HepG2 (cell line): Measurements from ENCODE around the gene RHCE. TPM values are rescaled to one million over a fixed set of nuclear protein-coding genes. Genes with fewer than 3 reads are reported as not detected.
A peak's percentile ranks its signal among the peaks of the same experiment; 100 is the strongest.

Experiments used
- ASH2L ChIP-seq: fragments of 300-600, 200-600 bp; sonication (generic); IDR thresholded peaks from 2 replicates; pipeline ENCODE4 v1.7.0; 2017; ENCODE audit warnings: low read depth, mild to moderate bottlenecking, moderate library complexity, mixed read lengths, low read length; ENCODE audit not compliant: insufficient read length
- GABPA ChIP-seq, 2 experiments: IDR thresholded peaks; 2 replicates each; pipeline ENCODE4 v1.6.1; 2011 to 2016; ENCODE audit warnings: low read depth in 2 of 2, low read length in 1 of 2, missing biosample characterization in 1 of 2, missing genetic modification characterization in 1 of 2
- IRX3 ChIP-seq: sonication (generic); formaldehyde crosslinking; IDR thresholded peaks from 2 replicates; pipeline ENCODE4 v1.8.1; 2023; ENCODE audit warnings: mild to moderate bottlenecking, low read depth, missing genetic modification reagents, borderline replicate concordance
- KDM3A ChIP-seq: IDR thresholded peaks from 2 replicates; pipeline ENCODE4 v1.6.1; 2018; ENCODE audit warnings: low read depth, missing compliant biosample characterization
- NCOA1 ChIP-seq: sonication (generic); formaldehyde crosslinking; IDR thresholded peaks from 2 replicates; pipeline ENCODE4 v1.9.0; 2021; ENCODE audit warnings: missing genetic modification reagents
- NFATC3 ChIP-seq: sonication (generic); formaldehyde crosslinking; IDR thresholded peaks from 2 replicates; pipeline ENCODE4 v1.5.1; 2020; ENCODE audit warnings: mild to moderate bottlenecking, missing genetic modification reagents
- POLR2A ChIP-seq, 2 experiments: IDR thresholded peaks; 2 replicates each; pipeline ENCODE4 v1.6.1; 2011; ENCODE audit warnings: low read depth in 2 of 2, low read length in 2 of 2, mild to moderate bottlenecking in 1 of 2, moderate library complexity in 1 of 2; ENCODE audit not compliant: insufficient read depth in 1 of 2
- RXRB ChIP-seq: IDR thresholded peaks from 2 replicates; pipeline ENCODE4 v1.6.1; 2016; ENCODE audit warnings: borderline replicate concordance, missing genetic modification reagents, missing compliant biosample characterization
- SAFB2 ChIP-seq: sonication (generic); formaldehyde crosslinking; IDR thresholded peaks from 2 replicates; pipeline ENCODE4 v1.5.1; 2020; ENCODE audit warnings: missing genetic modification reagents, low read depth, mild to moderate bottlenecking, borderline replicate concordance
- TBX2 ChIP-seq: sonication (generic); formaldehyde crosslinking; IDR thresholded peaks from 2 replicates; pipeline ENCODE4 v1.5.0; 2020; ENCODE audit warnings: missing genetic modification reagents, mild to moderate bottlenecking, borderline replicate concordance
- TCF12 ChIP-seq, 2 experiments: fragments of 450-650 bp in 1 of 2; sonication (generic) in 1 of 2; formaldehyde crosslinking in 1 of 2; IDR thresholded peaks; 2 replicates each; pipeline versions ENCODE4 v1.6.1 to v1.8.0; 2017 to 2022; ENCODE audit warnings: antibody characterized with exemption in 1 of 2, mild to moderate bottlenecking in 1 of 2, missing genetic modification reagents in 1 of 2, moderate library complexity in 1 of 2
- YY1 ChIP-seq: IDR thresholded peaks from 2 replicates; pipeline ENCODE4 v1.6.1; 2011; ENCODE audit warnings: low read length, low read depth, moderate library complexity, mild to moderate bottlenecking; ENCODE audit not compliant: insufficient read depth, insufficient replicate concordance
- ZNF335 ChIP-seq: sonication (generic); formaldehyde crosslinking; IDR thresholded peaks from 2 replicates; pipeline ENCODE4 v1.4.0; 2020; ENCODE audit warnings: missing genetic modification reagents
- ZNF367 ChIP-seq: sonication (generic); formaldehyde crosslinking; IDR thresholded peaks from 2 replicates; pipeline ENCODE4 v1.4.0; 2020; ENCODE audit warnings: missing genetic modification reagents, borderline replicate concordance
- ZNF501 ChIP-seq: sonication (generic); formaldehyde crosslinking; IDR thresholded peaks from 2 replicates; pipeline ENCODE4 v1.5.1; 2020; ENCODE audit warnings: mild to moderate bottlenecking, moderate library complexity, missing genetic modification reagents
- polyA plus RNA-seq, 8 experiments: library from polyadenylated mRNA; depleted of rRNA in 3 of 8; stranded (reverse) in 7 of 8; unstranded in 1 of 8; fragments of >200 nt; fragmentation: Illumina TruSeq in 4 of 8; extraction: Trizol in 4 of 8; gene quantifications; 2 replicates each; pipeline versions ENCODE4 v1.2.1 to v1.2.3, GENCODE V29; 2011 to 2016; ENCODE audit warnings: low read depth in 4 of 8, missing spikeins in 1 of 8, mixed read lengths in 1 of 8; ENCODE audit not compliant: insufficient read depth in 1 of 8
- total RNA-seq, 5 experiments: library from RNA; depleted of rRNA; stranded (reverse); fragments of >200 nt; fragmentation: Illumina TruSeq; extraction: Trizol; gene quantifications; 2 replicates each; pipeline ENCODE4 v1.2.3, GENCODE V29; 2016; ENCODE audit warnings: low read depth in 1 of 5
- TF ChIP-seq, protein P1 (sequence below): sonication (generic); formaldehyde crosslinking; IDR thresholded peaks from 2 replicates; pipeline ENCODE4 v1.5.1; 2020; ENCODE audit warnings: mild to moderate bottlenecking, moderate library complexity, missing genetic modification reagents
- TF ChIP-seq, protein P2 (sequence below): sonication (generic); formaldehyde crosslinking; IDR thresholded peaks from 2 replicates; pipeline ENCODE4 v1.5.0; 2020; ENCODE audit warnings: mild to moderate bottlenecking, missing genetic modification reagents
- TF ChIP-seq, protein P3 (sequence below): sonication (generic); formaldehyde crosslinking; IDR thresholded peaks from 2 replicates; pipeline ENCODE4 v1.5.1; 2020; ENCODE audit warnings: mild to moderate bottlenecking, missing genetic modification reagents, moderate library complexity

RHCE gene
- total and polyA plus RNA-seq, 2 of the 13 experiments (the other 11 are each of a cell fraction or from before 2014, with no cell fraction given), result 0.30 TPM; not detected in 1

DNA sequence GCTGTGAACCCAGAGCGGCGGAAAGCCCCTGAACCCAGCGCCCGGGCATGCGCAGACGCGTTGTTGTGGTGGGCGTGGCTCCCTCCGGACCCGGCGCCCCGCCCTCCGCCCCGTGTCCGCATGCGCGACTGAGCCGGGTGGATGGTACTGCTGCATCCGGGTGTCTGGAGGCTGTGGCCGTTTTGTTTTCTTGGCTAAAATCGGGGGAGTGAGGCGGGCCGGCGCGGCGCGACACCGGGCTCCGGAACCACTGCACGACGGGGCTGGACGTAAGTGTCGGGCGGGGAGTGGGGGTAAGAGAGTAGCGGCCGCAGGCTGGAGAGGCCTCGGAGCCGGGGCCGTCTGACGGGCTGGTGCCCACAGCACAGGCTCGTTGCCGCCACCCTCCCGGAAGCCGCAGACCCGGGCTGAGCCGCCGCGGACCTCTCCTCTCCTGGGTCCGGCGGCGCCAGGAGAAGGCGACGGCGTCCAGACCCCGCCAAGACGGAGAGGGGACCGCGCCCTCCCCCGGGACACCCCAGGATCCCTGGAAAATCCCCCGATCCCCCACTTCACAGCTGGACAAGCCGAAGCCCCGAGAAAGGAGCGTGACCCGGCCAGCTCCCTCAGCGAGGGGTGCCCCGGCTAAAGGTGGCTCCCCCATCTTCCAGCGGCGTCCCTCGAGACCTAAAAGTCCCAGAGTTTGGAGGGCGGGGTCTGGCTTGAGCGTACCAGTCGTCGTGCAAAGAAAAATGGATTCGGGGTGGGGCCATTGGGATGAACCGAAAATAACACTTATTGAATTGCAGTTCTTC is 82.2 kb downstream of the RHCE start, which contains the start of gene TMEM50A (continued):
- TF ChIP-seq GABPA (IDR thresholded peaks at IDR 0.05; ENCODE audit: low read depth, low read length), result peak; percentile 53
- TF ChIP-seq GABPA (CRISPR knock-in tag; IDR thresholded peaks at IDR 0.05; ENCODE audit: low read depth), result peak; percentile 51; the same call in 1 of the 2 replicates
- TF ChIP-seq TCF12 (IDR thresholded peaks at IDR 0.05), result no peak
- peak; percentile 67; the same call in 1 of the 2 replicates for TF ChIP-seq TCF12 (CRISPR knock-in tag; IDR thresholded peaks at IDR 0.05)
- no peak for TF ChIP-seq ZNF367
- TF ChIP-seq, protein P1, sequence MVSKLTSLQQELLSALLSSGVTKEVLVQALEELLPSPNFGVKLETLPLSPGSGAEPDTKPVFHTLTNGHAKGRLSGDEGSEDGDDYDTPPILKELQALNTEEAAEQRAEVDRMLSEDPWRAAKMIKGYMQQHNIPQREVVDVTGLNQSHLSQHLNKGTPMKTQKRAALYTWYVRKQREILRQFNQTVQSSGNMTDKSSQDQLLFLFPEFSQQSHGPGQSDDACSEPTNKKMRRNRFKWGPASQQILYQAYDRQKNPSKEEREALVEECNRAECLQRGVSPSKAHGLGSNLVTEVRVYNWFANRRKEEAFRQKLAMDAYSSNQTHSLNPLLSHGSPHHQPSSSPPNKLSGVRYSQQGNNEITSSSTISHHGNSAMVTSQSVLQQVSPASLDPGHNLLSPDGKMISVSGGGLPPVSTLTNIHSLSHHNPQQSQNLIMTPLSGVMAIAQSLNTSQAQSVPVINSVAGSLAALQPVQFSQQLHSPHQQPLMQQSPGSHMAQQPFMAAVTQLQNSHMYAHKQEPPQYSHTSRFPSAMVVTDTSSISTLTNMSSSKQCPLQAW (CRISPR knock-in tag), result peak; percentile 40; the same call in 1 of the 2 replicates
- TF ChIP-seq NCOA1, result 0 out of 2 replicates have a peak, but pooled peaks have one; percentile 40
- TF ChIP-seq NFATC3 (CRISPR knock-in tag), result 0 out of 2 replicates have a peak, but pooled peaks have one; percentile 73
- TF ChIP-seq TBX2 (CRISPR knock-in tag), result peak; percentile 28; the same call in 1 of the 2 replicates
- 0 out of 2 replicates have a peak, but pooled peaks have one; percentile 45 for TF ChIP-seq ZNF335 (CRISPR knock-in tag)
- 0 out of 2 replicates have a peak, but pooled peaks have one; percentile 29 for TF ChIP-seq IRX3 (CRISPR knock-in tag)
- 0 out of 2 replicates have a peak, but pooled peaks have one; percentile 62 for TF ChIP-seq KDM3A (CRISPR knock-in tag)
- TF ChIP-seq, protein P2, sequence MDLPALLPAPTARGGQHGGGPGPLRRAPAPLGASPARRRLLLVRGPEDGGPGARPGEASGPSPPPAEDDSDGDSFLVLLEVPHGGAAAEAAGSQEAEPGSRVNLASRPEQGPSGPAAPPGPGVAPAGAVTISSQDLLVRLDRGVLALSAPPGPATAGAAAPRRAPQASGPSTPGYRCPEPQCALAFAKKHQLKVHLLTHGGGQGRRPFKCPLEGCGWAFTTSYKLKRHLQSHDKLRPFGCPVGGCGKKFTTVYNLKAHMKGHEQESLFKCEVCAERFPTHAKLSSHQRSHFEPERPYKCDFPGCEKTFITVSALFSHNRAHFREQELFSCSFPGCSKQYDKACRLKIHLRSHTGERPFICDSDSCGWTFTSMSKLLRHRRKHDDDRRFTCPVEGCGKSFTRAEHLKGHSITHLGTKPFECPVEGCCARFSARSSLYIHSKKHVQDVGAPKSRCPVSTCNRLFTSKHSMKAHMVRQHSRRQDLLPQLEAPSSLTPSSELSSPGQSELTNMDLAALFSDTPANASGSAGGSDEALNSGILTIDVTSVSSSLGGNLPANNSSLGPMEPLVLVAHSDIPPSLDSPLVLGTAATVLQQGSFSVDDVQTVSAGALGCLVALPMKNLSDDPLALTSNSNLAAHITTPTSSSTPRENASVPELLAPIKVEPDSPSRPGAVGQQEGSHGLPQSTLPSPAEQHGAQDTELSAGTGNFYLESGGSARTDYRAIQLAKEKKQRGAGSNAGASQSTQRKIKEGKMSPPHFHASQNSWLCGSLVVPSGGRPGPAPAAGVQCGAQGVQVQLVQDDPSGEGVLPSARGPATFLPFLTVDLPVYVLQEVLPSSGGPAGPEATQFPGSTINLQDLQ (CRISPR knock-in tag), result peak; percentile 74; the same call in 1 of the 2 replicates
- TF ChIP-seq, protein P3, sequence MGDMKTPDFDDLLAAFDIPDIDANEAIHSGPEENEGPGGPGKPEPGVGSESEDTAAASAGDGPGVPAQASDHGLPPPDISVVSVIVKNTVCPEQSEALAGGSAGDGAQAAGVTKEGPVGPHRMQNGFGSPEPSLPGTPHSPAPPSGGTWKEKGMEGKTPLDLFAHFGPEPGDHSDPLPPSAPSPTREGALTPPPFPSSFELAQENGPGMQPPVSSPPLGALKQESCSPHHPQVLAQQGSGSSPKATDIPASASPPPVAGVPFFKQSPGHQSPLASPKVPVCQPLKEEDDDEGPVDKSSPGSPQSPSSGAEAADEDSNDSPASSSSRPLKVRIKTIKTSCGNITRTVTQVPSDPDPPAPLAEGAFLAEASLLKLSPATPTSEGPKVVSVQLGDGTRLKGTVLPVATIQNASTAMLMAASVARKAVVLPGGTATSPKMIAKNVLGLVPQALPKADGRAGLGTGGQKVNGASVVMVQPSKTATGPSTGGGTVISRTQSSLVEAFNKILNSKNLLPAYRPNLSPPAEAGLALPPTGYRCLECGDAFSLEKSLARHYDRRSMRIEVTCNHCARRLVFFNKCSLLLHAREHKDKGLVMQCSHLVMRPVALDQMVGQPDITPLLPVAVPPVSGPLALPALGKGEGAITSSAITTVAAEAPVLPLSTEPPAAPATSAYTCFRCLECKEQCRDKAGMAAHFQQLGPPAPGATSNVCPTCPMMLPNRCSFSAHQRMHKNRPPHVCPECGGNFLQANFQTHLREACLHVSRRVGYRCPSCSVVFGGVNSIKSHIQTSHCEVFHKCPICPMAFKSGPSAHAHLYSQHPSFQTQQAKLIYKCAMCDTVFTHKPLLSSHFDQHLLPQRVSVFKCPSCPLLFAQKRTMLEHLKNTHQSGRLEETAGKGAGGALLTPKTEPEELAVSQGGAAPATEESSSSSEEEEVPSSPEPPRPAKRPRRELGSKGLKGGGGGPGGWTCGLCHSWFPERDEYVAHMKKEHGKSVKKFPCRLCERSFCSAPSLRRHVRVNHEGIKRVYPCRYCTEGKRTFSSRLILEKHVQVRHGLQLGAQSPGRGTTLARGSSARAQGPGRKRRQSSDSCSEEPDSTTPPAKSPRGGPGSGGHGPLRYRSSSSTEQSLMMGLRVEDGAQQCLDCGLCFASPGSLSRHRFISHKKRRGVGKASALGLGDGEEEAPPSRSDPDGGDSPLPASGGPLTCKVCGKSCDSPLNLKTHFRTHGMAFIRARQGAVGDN (CRISPR knock-in tag), result peak; percentile 83
- TF ChIP-seq ASH2L, result peak; percentile 80
- peak; percentile 35 for TF ChIP-seq YY1
- peak; percentile 35; the same call in 1 of the 2 replicates for TF ChIP-seq RXRB (CRISPR knock-in tag)
- peak; percentile 46; the same call in 1 of the 2 replicates for TF ChIP-seq SAFB2 (CRISPR knock-in tag)
- peak in 1 of 2 experiments; percentile 81; a peak in 2 of 4 replicates for TF ChIP-seq POLR2A (IDR thresholded peaks at IDR 0.05; ENCODE audit: insufficient read depth in 1 of 2, low read depth in 2 of 2, low read length in 2 of 2)
- TF ChIP-seq ZNF501 (CRISPR knock-in tag), result peak; percentile 75
